GM21381 (cell line): ENCODE measurements around the gene TMTC2.
"Not testable (repeated sequence)": the region's sequence is repeated elsewhere in the genome, so short reads cannot be mapped to it uniquely, and the experiment has no call there.

Experiments
- ATAC-seq: cut with Tn5 transposase; IDR thresholded peaks from one replicate; pipeline ENCODE4 v1.9.1; 2021; ENCODE audit warnings: mild to moderate bottlenecking, moderate library complexity; ENCODE audit not compliant: unreplicated experiment

Gene TMTC2

GRCh38 chr12:83114966-83115365 lies 428.3 kb downstream of the TMTC2 start:
- no peak for ATAC-seq

- ATAC-seq = not testable (repeated sequence)
Observed at GRCh38 chr12:83117926-83118325, 431.2 kb downstream of the TMTC2 start.

DNA sequence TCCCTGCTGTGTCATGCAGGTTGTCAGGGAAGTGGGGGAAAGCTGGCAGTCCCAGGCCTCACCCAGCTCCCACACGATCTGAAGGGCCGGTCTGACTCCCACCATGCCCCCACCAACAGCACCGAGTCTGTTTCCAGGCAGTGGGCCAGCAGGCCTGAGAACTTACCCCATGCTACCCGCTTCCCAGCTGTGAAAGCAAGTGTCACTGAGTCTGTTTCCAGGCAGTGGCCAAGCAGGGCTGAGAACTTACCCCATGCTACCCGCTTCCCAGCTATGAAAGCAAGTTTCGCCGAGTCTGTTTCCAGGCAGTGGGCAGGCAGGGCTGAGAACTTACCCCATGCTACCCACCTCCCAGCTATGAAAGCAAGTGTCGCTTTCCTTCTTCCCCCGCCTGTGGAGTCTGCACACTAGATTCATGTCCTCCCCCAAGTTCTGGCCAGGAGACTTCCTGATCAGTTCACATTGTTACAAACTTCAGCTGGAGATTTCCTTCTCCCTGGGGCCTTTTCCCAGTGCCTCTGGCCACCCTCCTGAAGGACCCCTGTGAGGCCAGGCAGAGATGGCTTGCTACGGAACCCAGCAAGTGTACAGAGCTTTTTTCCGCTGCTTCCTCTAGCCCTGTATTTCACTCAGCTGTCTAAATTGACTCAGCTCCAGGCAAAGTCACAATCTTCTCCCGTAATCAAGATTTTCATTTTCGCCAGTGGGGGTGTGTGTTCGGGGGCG lies 435.4 kb downstream of the TMTC2 start:
- no peak for ATAC-seq

DNA sequence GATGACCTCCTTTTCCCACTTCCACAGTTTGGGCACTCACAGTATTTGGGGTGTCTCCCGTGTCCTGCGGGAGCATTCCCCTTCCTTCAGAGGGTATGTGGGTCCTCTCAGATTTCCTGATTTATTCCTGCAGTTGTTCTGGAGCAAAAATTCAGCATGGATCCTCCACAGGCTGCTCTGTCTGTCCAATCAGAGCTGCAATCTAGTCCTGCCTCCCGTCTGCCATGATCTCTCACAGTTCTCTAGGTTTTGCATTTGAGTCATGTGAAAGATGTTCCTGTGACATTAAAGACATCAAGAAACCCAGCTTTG lies 435.9 kb downstream of the TMTC2 start:
- ATAC-seq = no peak

- ATAC-seq = no peak
Observed at GRCh38 chr12:83123039-83123438, 436.3 kb downstream of the TMTC2 start.

GRCh38 chr12:83128540-83128939 lies 441.8 kb downstream of the TMTC2 start:
- ATAC-seq = no peak

- ATAC-seq = no peak
Observed at GRCh38 chr12:83130178-83130577, 443.5 kb downstream of the TMTC2 start.

DNA sequence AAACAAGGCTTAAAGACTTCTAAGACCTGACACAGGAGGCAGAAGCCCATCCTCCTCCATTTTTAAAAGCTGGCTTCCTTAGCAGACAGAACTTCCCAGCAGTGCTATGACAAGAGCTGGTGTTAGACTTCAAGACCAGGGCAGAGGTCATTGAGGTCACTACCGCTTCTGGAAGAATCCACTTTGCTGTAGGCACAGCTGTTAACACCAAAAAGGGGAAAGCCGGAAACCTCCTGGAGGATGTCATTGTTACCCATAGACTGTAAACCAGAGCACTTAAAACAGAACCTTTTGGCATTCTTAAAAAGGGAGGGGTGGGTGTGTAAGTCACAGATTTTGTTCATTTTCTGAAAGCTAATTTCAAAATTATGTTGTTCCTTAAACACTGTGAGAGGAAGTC lies 445.7 kb downstream of the TMTC2 start:
- no peak for ATAC-seq

GRCh38 chr12:83136411-83136810 lies 449.7 kb downstream of the TMTC2 start:
- no peak for ATAC-seq

GRCh38 chr12:83140135-83140534 lies 453.4 kb downstream of the TMTC2 start:
- ATAC-seq = no peak

GRCh38 chr12:83141460-83141994 lies 454.8 kb downstream of the TMTC2 start:
- no peak for ATAC-seq

DNA sequence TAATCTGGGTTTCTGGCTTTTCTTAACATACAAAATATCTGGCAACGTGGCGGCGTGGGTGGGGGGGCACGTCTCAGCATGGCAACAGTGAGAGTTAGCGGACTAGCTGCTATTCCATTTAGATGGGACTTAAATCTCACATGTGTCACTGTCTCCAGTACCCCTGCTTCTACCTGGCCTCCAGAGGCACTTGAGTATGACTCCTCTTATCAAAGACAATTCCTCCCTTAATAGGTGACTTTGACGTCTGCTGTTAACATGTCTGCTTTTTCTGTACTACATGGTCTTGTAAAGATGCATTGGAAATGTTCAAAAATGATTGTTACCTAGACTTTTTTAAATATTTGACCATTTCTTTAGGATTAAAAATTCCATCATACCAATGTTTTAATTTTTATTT lies 456.2 kb downstream of the TMTC2 start:
- ATAC-seq = no peak

DNA sequence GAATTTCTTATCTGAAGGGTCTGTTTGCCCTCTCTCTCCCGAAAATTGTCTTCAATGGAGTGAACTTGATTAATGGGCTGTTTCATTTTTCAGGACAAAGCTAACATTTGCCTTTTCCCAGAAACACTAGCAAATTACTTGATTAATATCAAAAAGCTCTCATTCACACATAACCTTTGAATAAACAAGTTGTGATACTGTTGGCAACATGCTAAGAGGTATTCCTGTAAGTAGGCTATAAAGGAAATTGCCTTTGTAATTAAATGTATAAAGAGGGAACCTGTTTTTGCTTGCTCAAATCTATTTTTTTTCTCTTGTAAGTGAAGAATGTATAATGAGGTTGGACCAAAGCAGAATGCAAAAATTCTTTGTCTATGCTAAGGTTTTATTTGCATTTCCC lies 457.2 kb downstream of the TMTC2 start:
- no peak for ATAC-seq

DNA sequence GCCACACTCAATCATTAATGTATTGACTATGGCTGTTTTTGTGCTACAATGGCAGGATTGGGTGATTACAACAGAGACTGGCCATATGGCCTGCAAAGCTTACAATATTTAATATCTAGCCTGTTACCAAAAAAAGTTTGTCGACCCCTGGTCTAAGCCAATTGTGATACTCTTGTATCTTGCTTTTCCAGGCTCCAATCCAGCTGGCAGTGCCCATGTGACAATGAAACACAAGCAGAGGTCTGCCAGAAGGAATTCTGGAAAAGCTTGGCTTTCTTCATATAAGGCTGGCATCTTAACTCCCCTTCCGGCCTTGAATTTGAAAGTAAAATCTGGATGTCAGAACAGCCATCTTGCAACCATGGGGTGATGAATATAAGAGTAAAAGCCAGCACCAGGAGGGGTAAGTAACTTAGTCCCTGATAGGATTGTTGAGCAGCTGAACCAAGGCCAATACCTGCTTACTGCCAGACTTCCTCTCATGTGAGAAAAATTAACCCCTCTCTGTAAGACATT lies 458.7 kb downstream of the TMTC2 start:
- no peak for ATAC-seq

DNA sequence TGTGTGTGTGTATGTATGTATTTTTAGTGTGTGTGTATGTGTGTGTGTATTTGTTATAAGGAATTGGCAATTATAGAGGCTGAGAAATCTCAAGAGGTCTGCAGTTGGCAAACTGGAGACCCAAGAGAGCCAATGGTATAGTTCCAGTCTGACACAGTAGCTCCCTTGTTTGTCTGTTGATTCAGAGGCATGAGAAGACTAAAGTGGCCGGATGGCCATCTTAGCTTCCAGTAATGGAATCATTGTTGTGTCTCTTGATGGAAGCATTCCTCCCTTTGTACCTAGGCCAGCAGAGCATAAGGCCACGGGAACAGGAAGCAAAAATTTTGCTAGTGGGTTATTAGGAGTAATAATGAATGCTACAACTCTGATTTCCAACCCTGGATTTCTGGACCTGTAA lies 460.6 kb downstream of the TMTC2 start:
- no peak for ATAC-seq

DNA sequence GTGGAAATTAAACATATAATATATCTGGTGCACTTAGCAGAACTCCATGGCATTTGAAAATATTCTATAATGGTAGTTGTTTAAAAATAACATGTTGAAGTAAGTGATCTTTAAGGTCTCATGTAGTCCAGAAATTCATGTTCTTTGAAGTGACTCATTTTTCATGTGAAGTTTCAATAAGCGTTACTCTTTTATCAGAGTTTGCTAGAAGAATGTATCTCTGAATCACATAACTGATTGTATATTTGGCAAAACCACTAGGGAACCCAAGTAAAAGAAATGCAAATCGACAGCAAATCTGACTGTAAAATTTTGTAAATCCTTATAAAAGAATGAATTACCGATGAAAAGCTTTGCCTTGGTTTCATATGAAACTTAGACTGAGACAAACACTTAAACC lies 463.3 kb downstream of the TMTC2 start:
- ATAC-seq = no peak

DNA sequence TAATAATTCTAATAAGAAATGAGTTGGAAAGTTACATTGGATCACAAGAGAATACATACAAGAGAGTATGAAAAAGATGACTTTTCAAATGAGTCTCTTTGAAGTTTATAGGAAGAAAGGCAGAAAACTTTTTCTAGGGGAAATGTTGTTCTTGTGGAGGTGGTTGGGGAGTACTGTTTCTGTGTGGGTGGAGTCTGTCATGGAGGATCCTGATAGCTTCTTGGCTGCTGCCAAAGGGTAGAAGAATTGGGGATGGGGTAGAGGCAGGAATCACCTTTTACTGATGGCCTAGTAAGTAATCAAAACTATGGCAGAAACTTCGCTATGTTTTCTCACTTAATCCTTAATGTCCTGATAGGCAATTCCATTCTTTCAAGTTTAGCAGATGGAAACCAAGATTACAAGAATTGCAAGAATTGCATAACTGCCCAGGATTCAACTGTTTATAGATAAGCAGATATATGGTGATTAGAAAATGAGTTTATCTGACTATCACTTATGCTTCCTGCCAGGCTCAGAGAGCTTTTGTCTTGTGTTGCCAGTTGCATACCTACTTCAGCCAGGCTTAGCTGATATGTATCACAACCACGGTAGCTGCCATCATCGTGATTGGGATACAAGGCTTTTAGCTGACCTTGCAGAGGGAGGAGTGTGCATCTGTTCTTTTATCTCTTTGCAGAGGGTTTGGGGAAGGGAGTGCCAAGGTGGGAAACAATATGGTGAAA lies 463.9 kb downstream of the TMTC2 start:
- ATAC-seq = no peak

DNA sequence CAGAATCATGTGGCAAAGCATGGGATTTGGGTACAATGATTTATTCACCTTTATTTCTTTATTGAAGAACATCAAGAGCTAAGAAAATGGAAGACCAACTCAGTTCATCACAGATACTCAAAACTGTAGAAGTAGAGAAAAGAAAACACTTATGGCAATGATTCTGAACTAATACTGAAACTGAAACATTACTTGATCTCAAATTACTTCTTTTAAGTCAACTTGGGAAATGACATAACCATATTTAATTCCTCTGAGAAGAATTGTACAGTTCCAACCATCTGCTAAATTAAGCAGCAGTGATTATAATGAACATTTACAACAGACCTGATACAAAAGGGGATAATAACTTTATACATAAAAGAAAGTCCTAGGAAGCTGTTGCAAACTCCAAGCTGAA lies 466.5 kb downstream of the TMTC2 start:
- ATAC-seq = no peak

DNA sequence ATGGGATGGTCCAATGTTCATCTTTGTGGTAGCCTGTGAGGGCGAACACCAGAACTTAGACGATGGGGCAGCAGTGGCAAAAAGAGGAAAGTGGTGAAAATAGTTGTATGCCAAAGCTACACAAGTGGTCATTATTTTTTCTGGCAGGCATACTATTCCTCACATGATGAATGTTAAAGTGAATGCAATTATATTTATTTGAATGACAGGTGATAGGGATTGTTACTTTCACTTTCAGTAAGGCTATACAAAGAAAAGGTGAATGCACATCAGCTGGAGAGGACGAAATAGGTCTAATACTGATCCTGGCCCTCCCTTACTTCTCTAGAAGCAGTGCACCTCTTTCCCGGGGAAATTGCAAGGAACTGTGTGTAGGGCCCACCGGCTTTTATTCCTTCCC lies 470.1 kb downstream of the TMTC2 start:
- no peak for ATAC-seq

- ATAC-seq = no peak
Observed at GRCh38 chr12:83157604-83158003, 470.9 kb downstream of the TMTC2 start.

DNA sequence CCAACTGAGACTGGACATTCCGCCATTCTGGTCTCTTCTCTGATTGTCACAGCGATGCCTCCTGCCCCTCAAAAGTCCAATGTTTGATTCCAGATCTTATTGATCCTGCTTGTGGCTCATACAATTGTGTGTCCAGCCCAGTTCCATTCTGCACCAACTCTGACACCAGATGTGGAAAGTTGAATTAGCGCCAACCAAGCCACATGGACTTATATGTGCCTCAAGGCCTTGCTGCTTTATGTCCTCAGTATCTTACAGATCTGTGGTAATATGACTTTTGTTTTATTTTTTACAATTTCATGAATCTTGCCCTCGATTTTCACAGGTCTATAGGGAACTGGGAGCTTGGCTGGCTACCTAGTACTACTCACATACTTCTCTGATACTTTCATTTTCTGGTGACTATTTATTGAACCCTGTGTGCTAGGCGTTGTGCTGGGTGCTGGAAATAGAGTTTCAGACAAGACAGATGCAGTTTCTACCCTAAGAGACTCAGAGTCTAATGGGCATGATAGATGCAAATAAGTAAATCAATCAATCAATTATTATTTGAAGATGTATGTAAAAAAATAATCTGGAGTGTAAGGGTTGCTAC lies 472.0 kb downstream of the TMTC2 start:
- ATAC-seq = no peak

- no peak for ATAC-seq
Observed at GRCh38 chr12:83161456-83161855, 474.8 kb downstream of the TMTC2 start.
